Astrocyte of the cerebellum (primary cell): ENCODE results near the gene DHX40.

ENCODE experiments used
- DNase-seq: peaks from one replicate; pipeline ENCODE4 v3.0.0-alpha.2; 2011; ENCODE audit warnings: low read depth
- H3K4me3 ChIP-seq: 2 replicates; pipeline ENCODE4 v1.5.1; 2011; ENCODE audit warnings: mild to moderate bottlenecking, low read depth, low read length, moderate library complexity
- in situ Hi-C: cut with HindIII; loops from 2 replicates; pipeline ENCODE4 v1.10.0; 2017; ENCODE audit warnings: low sequenced_read_pairs
- TF ChIP-seq, protein P1 (sequence below): IDR thresholded peaks from 2 replicates; pipeline ENCODE4 v1.5.1; 2012; ENCODE audit warnings: low read length, low read depth, moderate library complexity, mild to moderate bottlenecking; ENCODE audit errors: missing control alignments

The DHX40 gene

DNA sequence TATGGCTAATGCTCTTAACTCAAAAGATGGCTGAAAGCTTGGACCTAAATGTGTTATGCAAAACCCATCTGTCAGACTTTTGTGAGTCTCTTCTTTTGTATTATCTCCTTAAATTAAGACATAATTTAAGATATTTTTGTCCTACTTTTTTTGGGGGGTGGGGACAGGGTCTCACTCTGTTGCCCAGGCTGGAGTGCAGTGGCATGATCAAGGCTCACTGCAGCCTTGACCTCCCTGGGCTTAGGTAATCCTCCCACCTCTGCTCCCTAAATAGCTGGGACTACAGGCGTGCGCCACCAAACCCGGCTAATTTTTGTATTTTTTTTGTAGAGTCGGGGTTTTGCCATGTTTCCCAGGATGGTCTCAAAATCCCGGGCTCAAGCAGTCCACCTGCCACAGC, 61.3 kb downstream of the DHX40 start:
- in situ Hi-C loops = no loop called here
- DNase-seq = no peak
- H3K4me3 ChIP-seq = no peak overlapping the region
- TF ChIP-seq, protein P1, sequence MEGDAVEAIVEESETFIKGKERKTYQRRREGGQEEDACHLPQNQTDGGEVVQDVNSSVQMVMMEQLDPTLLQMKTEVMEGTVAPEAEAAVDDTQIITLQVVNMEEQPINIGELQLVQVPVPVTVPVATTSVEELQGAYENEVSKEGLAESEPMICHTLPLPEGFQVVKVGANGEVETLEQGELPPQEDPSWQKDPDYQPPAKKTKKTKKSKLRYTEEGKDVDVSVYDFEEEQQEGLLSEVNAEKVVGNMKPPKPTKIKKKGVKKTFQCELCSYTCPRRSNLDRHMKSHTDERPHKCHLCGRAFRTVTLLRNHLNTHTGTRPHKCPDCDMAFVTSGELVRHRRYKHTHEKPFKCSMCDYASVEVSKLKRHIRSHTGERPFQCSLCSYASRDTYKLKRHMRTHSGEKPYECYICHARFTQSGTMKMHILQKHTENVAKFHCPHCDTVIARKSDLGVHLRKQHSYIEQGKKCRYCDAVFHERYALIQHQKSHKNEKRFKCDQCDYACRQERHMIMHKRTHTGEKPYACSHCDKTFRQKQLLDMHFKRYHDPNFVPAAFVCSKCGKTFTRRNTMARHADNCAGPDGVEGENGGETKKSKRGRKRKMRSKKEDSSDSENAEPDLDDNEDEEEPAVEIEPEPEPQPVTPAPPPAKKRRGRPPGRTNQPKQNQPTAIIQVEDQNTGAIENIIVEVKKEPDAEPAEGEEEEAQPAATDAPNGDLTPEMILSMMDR = no peak

DNA sequence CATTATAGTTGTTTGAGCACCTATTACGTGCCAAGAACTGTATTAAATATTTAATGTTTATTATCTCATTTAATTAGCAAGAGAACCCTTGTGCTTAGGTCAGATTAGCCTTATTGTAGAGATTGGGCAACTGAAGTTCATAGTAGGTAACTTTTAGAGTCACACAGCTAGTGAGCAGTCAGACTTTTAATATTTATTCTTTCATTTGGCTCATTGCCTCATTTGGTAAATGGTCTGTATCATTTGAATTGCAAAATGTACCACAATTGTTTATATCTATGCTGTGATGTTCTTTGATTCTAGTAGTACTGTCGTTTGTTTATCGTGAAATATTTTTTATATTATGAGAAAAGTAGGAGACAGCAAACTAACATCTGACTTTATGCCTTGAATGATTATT, 61.9 kb downstream of the DHX40 start:
- in situ Hi-C loops = no loop called here
- no peak for DNase-seq
- TF ChIP-seq, protein P1 = no peak
- H3K4me3 ChIP-seq = no peak overlapping the region

DNA sequence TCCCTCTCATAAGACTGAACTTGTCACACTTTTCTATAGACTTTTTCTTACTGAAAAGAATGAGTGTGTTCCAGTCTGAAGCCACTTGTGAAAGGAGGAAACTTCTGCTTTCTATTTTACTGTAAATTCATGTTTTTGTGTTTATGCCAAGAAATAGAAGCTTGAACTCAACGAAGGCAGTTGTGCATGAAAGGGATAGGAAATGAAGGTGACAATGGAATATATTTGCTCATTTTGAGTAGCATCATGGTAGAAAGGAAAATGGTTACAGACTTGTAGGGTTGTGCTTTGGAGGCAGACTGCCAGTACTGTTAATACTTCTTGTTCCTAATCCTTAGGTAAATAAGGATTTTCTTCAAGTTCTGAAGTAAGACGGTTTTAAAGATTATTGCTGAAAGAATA, 62.4 kb downstream of the DHX40 start:
- no peak for DNase-seq
- in situ Hi-C loops = no loop called here
- H3K4me3 ChIP-seq = no peak overlapping the region
- TF ChIP-seq, protein P1 = no peak

DNA sequence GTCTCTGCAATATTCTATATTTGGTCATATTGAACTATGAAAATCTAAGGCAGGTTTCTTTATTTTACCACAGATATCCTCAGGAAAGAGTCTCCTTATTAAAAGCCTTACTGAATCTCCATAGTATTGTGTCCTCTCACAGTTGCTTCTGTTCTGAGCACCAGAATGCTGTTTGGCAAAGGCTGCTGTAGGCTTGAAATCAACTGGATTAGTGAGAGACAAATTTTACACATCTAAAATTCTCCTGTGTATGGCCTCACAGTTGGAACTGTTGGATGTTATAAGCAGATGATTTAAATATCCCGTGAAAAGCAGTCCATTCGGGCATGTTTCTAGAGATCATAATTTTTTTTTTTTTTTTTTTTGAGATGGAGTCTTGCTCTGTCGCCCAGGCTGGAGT, 63.8 kb downstream of the DHX40 start:
- TF ChIP-seq, protein P1 = no peak
- in situ Hi-C loops = no loop called here
- no peak overlapping the region for H3K4me3 ChIP-seq
- DNase-seq = no peak

DNA sequence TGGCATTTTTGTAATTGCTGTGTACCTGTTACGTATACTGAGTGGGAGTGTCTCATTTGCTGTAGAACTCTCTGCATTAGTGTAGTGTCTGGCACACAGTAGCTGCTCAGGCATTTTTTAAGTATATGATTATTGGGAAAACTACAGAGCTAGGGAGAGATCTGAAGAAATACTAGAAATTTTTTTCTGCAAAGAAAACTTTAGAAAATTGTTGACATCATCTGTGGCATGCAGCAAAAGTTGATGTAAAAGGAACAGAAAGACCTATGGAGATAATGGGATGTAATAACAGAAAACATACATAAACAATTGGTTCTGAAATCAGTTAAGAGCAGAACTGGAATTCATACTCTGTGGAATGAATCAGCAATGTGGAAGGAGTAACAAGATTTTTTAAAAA, 65.9 kb downstream of the DHX40 start:
- no peak for DNase-seq
- TF ChIP-seq, protein P1 = no peak
- in situ Hi-C loops = no loop called here
- H3K4me3 ChIP-seq = no peak overlapping the region

DNA sequence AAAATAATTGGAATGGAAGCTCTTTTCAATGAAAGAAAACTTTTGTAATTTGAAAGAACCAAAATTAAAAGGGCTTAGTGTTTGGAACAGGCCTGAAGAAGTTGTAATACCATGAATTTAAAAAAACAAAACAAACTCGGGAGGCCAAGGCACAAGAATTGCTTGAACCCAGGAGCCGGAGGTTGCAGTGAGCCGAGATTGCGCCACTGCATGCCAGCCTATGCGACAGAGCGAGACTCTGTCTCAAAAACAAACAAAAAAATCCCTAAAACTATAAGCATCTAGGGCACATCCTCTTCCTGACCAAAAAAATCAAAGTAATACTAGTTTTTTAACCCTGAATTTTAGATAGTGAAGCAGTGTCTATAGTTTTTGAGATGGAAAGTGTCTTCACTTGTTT, 67.0 kb downstream of the DHX40 start:
- TF ChIP-seq, protein P1 = no peak
- in situ Hi-C loops = no loop called here
- no peak for DNase-seq
- no peak overlapping the region for H3K4me3 ChIP-seq

DNA sequence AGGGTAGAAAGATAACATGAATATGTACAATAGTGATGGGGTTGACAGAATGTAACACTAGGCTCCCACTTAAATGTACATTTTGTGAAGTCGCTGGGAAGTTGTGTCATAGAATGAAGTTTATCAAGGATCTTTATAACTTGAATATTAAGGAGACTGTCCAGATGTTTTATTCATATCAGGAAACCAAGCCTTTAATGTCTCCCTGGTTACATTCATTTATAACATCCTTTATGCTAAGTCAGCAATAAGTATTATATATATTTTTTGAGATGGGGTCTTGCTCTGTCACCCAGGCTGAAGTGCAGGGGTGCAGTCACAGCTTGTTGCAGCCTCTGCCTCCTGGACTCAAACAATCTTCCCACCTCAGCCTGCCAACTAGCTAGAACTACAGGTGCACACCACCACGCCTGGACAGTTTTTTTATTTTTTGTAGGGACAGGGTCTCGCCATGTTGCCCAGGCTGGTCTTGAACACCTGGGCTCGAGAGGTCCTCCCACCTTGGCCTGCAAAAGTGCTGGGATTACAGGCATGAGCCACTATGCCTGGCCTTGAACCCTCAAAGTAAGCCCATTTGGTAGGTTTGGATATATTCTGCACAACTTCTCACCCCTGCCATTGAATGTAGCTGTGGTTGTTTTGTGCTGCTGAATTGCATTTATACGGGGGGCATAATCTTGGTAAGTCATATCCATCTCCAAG, 68.4 kb downstream of the DHX40 start:
- in situ Hi-C loops = no loop called here
- no peak for DNase-seq
- TF ChIP-seq, protein P1 = no peak
- no peak overlapping the region for H3K4me3 ChIP-seq
